ENCODE results near the gene BTBD9.

The BTBD9 gene

GRCh38 chr6:38593409-38593808, 46.3 kb downstream of the BTBD9 start:
- DNase-seq, result no peak

DNA sequence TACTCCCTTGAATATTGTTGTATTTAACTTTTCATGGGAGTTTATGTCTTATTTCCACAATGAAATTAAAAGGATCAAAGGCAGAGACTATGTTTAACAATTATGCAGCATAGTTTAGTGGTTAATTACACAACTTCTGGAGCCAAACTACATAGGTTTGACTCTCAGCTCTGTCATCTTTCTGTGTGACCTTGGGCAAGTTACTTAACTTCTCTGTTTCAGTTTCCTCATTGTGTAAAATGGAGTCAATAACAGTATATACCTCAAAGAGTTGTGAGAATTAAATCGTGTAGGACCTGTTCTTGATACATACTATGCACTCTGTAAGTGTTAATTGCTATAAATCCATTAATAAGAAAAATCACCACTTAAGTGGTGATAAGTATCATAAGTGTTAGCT, 48.3 kb downstream of the BTBD9 start:
- peak; percentile 30 for DNase-seq

DNA sequence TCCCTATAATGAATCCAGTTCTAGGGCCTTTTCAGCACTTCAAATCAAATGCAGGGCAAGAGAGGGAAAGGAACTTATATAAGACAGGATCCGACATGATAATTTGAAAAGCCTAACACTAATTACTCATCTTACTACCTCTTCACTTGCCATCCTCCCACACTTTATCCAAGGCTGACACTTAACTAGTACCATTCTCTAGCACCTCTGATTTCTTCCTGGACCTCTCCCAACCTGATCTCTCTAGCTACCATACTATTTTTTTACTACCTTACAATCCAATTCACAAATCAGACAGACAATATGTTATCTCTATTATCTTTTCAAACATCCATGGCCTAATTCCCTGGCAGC, 50.4 kb downstream of the BTBD9 start:
- no peak for DNase-seq

DNA sequence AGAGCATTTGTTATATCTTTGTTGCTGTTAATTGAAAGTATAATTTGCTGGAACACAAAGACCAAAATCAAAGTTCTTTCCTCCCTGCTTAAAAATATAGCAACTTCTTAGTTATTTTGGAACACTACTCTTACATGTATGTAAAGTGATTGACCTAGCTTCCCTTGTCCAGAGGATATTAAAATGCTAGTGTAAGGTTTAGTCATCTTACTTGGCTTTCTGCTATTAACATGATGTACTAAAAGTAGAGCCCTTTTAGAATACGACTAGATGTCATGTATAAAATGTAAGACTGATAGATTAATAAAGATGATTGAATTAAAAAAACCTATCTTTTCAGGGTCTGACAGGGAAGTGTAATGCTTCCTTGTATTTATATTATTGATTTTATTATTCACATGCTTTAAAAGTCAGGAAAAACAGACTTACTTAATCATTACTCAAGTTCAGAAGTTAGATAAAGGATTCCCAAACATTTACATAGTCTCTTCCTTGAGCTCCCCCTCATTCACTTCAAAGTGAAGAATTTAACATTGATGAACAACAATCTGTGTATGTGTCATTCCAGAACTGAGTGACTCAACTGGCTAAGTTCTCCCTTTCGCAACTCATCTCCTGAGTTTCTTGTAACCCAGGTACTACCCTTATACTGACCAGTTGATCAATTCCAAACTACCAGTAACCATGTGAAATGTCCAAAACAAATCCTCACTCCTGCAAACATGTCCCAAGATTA, 50.9 kb downstream of the BTBD9 start:
- peak; percentile 5 for DNase-seq

- no peak for DNase-seq
Measured at GRCh38 chr6:38587766-38588362, 51.9 kb downstream of the BTBD9 start.

DNA sequence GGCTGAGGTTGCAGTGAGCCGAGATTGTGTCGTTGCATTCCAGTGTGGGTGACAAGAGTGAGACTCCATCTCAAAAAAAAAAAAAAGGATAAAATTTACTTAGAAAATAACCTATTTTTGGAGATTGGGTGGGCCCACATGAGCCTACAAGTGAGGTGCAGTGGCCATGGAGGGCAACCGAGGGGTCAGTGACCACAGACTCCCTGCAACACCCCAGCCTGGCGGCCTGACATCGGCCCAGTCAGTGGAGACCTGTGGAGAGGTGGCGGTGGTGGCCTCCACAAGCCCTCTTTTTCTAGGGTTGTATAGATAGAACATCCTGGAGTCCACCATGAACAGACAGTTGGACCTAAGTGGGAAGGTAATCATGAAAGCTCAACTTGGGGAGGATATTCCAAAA, 52.7 kb downstream of the BTBD9 start:
- DNase-seq, result no peak

DNA sequence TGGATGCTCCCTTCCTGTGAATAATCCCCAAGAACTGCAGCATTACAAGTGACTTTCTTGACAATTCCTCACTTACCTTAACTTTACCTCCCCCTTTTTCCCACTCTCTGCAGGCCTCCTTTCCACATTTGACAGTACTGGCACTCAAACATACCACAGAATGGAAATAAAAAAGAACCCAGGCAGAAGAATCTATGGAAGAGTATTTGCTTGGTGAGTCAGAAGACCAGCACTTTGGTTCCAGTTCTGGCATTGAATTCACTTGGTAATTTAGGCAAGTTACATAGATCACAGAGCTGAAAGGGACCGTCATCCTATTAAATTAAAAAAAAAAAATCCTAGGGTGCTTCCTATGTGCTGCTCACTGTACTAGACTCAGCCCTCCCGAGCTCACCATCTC, 55.0 kb downstream of the BTBD9 start:
- DNase-seq, result no peak

DNA sequence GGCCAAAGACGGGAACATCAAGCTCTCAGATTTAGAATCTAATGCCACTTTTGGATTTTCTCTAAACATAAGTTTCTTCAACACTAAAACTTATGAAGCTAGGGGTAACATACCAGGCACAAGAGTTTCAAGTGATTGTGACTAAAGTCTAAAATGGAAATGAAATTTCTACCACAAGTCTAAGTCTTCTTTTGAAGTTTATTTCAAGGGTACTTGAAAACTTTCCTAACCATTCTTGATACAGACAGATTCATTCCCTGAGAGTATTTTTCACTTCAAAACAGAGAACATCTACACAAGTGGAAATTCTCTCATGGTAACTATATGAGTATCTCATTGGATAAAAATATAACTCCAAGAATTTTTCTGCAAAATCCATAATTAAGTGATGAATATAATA, 56.2 kb downstream of the BTBD9 start:
- DNase-seq, result no peak

DNA sequence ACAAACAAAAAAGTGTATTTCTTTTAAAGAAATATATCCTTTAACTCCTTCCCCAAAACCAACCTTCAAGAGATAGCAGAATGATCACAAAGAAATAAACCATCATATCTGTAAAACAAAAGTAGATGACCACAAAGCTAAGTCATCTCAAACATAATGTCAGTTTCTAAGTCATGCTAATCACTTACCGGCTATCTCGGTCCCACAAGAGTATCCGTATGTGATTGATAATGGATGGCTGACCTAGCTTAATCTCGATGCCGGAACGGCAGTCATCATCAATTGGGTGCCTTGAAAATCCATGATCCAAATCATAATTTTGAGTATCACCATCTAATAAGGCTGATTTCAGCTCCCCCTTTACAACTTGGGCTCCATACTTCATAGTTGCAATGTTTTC, 59.7 kb downstream of the BTBD9 start:
- DNase-seq, result no peak

DNA sequence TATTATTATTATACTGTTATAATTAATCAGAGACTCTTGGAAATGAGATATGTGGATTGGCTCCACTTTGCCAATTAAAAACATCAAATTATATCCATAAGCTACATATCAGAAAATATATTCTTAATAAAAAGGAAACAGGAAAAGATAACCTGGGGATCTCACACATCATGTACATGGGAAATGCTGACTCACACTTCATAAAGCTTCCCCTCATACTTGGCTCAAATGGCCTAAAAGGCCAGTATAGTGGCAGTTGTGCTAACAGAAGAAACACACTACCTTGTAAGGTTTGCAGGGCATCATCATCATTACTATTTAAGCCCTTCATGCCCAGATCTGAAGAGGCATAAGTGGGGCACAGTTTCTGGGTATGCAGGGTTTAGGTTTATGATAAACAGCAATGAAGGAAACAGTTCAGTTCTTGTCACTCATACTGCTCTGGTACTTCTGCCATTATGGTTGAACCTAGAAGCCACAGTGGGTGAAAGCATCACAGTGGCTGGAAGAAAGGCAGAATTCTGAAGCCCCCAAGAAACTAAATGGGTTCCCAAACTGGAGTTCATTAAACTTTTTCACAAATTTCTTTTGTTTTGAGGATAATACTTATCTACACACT, 60.6 kb downstream of the BTBD9 start:
- no peak for DNase-seq

- DNase-seq, result no peak
Measured at GRCh38 chr6:38578075-38578474, 61.7 kb downstream of the BTBD9 start.

- no peak for DNase-seq
Measured at GRCh38 chr6:38577492-38577891, 62.2 kb downstream of the BTBD9 start.

- no peak for DNase-seq
Measured at GRCh38 chr6:38573801-38574395, 65.8 kb downstream of the BTBD9 start.

DNA sequence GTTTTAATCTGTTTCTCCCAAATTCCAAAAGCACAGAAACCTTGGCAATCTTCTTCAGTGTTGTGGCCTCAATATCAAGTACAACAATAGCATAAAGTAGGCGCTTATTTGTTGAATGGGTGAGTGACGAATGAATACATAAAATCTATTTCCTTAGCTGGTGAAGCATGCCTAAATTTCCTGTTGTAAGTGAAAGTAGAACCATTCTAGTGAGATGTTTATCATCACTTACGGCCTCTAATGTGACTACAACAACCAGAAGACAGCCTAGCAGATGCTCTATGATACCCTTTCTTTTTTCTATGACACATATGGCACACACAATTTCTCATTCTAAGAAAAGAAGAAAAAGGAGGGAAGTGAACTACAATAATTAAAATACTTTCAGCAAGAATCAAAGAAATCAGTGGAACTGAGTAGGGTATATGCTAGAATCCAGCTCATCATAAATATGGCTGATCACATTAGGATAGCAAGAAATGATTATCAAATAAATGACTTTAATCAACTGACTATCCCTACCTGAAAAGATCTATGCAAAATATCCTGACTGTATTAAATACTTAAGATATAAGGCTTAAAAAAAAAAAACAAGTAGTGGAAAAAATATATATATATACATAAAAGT, 67.4 kb downstream of the BTBD9 start:
- DNase-seq, result peak; percentile 14

GRCh38 chr6:38571721-38572120, 68.0 kb downstream of the BTBD9 start:
- no peak for DNase-seq

DNA sequence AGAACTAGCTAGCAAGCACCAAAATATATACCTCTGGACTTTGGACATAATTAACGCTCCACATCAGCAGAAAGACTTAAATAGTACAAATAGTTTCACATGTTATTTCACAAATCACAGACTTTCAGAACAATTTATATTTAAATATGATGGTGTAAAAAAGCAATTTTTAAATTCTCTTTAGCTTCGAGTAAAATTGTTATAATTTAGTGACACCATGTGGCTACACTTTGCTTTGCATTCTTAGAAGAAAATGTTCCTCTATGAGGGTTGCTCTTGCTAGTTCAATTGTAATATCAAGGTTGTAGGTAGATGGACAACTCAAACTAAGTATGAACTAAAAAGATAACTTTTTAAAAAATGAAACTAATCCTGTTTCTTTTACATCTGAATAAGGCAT, 69.0 kb downstream of the BTBD9 start:
- peak; percentile 24 for DNase-seq

GRCh38 chr6:38567436-38567835, 72.3 kb downstream of the BTBD9 start:
- no peak for DNase-seq

DNA sequence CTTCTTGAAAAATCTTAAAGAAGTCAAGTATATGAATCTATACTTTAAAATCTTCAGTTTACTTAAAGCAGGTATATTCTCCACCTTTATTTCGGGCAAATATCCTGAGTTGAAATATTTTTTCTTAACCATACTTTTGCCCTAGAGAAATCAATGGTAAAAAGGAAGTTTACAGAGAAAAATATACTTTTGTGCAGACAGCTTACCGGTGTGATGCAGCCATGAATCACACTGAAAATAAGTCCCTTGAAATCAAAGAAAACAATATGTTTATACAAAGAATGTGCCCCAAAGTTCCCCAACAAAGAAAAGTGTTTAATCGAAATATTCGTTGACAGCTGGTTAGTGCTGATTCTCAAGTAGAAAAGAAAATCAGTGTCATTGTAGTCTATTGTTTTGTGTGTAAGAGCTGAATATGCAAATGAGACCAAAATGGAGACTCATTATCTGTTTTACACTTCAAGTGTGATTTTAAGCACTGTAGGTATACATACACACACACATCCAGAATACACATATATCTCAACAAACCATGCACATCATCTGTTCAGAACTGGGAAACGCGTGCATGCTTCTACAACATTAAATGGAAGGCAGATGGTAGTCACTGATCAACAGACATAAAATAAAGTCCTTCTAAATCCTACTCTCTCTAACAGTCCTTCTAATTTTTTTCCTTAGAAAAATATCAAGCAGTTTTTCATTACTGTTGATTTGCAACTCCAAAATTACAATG, 73.3 kb downstream of the BTBD9 start:
- DNase-seq, result no peak

- no peak for DNase-seq
Measured at GRCh38 chr6:38564301-38564700, 75.4 kb downstream of the BTBD9 start.

DNA sequence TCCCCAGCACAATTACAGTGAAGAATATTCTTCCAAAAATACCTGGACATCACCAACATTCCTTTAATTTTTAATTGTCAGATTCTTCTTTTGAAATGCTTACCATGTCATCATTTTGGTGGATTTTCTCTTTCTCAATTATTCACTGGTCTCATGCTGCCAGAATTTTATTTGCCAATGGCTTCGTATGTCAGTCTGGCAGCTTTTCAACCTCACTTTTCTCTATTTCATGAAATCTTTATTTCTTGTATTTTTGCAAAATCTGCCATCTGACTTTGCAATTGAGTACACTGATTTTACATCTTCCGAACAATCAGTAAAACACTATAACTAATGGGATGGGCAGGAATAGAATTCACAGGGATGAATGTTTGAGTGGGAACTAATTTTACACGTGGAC, 84.1 kb downstream of the BTBD9 start:
- no peak for DNase-seq

DNA sequence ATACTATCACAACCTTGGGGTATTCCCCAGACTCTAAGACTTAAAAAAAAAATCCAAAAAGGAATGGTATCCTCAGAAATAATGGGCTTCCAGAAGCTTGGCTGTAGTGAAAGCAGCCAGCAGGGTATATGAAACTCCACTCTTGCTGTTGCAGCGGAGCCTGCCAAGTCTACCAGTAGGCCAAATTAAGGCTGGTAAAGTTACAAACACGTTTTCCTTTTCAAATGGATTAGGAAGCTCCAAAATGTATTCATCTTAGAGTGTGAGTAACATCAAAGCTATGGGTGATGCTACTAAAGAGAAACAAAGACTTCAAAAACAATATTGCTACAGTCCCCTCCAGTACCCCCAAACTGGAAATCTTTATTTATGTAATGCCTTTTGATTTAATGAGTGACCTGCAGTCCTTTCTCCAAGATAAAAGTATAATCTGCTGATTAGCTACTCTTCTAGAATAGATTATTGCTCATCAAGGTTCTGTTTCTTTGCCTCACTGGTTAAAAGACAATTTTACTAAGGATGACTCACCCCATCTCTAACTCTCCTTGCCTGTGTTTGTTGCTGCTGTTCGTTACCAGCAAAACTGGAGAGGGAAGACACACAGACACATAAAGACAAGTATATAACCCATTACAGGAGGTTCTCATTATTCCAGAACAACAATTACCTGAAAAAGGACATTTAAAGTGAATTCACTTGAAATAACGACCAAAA, 84.9 kb downstream of the BTBD9 start:
- no peak for DNase-seq

DNA sequence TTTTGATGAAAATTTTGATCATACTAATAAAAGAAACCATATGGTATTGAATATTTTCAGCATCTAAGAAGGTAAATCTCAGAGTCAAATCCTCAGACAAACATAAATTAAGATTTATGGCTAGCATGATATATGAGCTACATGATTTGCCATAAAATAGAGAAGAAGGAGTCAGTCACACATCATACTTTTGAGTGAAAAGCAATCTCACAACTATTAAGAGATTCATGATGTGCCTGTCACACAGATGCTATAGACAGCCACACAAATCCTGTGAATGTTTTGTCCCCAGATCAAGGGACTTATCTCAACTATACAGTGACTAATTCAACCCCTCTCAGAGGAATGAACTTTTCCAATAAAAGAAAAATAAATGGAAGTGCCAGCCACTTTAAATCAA, 85.7 kb downstream of the BTBD9 start:
- DNase-seq, result no peak

Data from suppressor macrophage treated with lipopolysaccharide for 4 hours (primary cell).